ENCODE data around the gene LAIR2.
A peak's percentile ranks its signal among the peaks of the same experiment; 100 is the strongest.

The LAIR2 gene

DNA sequence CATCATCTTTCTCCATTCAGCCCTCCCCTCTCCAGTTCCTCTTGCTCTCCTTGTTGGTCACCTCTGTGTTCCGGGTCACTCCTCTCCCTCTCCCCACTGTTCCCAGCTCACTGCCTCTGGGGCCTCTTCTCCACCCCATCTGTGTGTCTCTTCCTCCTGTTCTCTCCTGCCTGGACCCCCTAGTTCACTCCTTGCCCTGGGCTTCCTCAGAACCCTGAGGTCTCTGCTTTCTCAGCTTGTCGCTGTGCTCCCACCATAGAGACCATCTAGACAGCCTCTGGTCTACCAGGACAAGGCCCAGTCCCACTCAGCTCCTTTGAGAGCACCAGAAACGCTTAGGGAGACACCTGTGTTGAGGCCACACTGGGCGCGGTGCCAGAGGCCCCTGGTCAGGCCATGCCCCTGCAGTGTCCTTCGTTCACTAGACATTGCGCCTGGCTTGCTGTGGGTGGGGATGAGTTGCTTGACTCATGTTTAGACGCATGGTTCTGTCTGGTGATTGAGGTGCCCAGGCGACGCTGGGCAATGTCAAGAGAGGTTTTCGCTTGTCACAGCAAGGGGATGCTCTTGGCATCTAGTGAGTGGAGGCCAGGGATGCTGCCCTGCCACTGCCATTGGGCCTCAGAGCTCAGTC lies 43.9 kb upstream of the LAIR2 start:
- Histone ChIP-seq H3K36me3 (ENCODE audit: insufficient read depth, low read length) (peaks cover 75% of the 10 kb centered on the region), H3K9me3 (ENCODE audit: low read depth, low read length) (no peaks in the 10 kb centered on the region), H3K4me3 (no peak overlapping the region), H3K27ac (no peak overlapping the region), H3K9ac (ENCODE audit: insufficient read length) (no peak overlapping the region)
- no peak for DNase-seq (ENCODE audit: low read depth, low spot score)
- no peak for TF ChIP-seq FOXP2 (optimal IDR thresholded peaks at IDR 0.05; ENCODE audit: control extremely low read depth, extremely low read length, insufficient read depth)

DNA sequence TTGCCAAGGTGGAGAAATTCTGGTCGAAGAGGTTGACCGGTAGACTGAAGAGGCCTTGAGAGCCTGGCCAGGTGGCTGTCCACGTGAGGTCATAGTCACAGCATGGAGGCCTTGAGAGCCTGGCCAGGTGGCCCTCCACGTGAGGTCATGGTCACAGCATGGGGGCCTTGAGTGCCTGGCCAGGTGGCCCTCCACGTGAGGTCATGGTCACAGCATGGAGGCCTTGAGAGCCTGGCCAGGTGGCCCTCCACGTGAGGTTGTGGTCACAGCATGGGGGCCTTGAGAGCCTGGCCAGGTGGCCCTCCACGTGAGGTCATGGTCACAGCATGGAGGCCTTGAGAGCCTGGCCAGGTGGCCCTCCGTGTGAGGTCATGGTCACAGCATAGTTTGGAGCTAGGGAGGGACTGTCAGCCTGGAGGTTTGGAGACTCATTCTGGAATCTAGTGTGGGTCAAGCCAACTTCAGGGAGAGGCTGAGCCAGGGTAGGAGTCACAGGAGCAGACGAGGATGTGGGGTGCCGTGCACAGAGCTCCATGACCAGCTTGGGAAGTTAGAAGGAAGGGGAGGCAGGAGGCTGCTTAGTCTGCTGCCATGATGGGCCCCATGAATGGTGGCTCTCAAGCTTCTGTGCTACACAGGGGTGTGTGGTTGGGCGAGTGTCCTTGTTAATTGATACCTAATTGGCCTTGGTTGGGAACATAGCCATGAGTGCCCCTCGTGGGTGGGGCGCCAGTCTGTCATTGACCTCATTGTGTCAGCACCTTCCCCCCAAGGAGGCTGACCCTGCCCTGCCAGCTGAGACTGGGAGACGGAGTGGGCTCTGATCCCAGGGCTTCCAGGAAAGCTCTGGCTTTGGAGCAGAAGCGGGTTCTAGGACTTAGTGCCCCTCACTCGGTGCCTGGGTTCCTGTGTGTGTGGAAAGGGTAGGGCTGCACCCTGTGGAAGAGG lies 43.1 kb upstream of the LAIR2 start:
- TF ChIP-seq FOXP2 (optimal IDR thresholded peaks at IDR 0.05; ENCODE audit: control extremely low read depth, extremely low read length, insufficient read depth) = no peak
- TF ChIP-seq EZH2 (IDR thresholded peaks at IDR 0.05) = no peak
- TF ChIP-seq POLR2AphosphoS5 (IDR thresholded peaks at IDR 0.05; ENCODE audit: borderline replicate concordance, low read depth, low read length) = no peak
- Histone ChIP-seq H3K9me3 (ENCODE audit: low read depth, low read length) (no peaks in the 10 kb centered on the region), H3K27ac (peak overlapping the region; percentile 42; the same call in 1 of the 2 replicates), H3K36me3 (ENCODE audit: insufficient read depth, low read length) (peaks cover 67% of the 10 kb centered on the region), H3K4me3 (no peak overlapping the region), H3K9ac (ENCODE audit: insufficient read length) (no peak overlapping the region)
- no peak for DNase-seq (ENCODE audit: low read depth, low spot score)

DNA sequence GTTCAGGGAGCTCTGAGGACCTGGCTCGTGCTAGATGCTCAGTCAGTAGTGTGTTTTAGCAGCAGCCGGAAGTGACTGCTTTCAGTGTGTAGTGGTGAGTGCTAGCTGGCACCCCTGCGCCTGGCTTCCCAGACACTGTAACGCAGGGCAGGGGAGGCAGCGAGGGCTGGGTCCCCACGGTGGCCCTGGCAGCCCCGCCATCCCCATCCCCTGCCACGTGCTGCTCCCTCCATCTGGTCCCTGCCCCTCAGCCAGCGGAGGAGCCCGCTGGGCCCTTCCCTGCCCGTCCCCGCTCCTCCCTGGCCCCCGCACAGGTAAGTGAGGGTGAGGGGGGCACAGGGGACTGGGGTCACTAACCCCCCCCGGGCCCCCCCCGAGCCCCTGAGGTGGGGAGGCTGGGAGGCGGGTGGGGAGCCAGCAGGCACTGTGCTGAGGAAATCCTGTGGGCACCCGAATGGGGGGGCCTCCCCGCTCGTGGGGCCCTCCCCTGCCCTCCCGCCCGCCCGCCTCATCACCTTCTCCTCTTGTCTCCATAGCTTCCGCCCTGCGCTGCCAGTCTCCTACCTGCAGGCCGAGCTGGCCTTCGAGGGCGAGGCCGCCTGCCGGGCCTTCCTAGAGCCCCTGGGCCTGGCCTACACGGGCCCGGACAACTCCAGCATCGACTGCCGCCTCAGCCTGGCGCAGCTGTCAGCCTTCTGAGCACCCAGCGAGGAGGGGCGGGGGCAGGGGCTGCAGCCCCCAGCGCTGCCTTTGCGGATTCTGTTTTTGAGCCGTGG lies 42.2 kb upstream of the LAIR2 start:
- TF ChIP-seq POLR2AphosphoS5 (IDR thresholded peaks at IDR 0.05; ENCODE audit: borderline replicate concordance, low read depth, low read length) (peak; percentile 0; the same call in 1 of the 2 replicates), FOXP2 (optimal IDR thresholded peaks at IDR 0.05; ENCODE audit: control extremely low read depth, extremely low read length, insufficient read depth) (no peak)
- H3K27ac ChIP-seq = peak overlapping the region; percentile 88
- peaks cover 58% of the 10 kb centered on the region for H3K36me3 ChIP-seq (ENCODE audit: insufficient read depth, low read length)
- H3K9me3 ChIP-seq (ENCODE audit: low read depth, low read length) = no peaks in the 10 kb centered on the region
- no peak overlapping the region for H3K9ac ChIP-seq (ENCODE audit: insufficient read length)
- no peak overlapping the region for H3K4me3 ChIP-seq
- DNase-seq (ENCODE audit: low read depth, low spot score) = no peak

DNA sequence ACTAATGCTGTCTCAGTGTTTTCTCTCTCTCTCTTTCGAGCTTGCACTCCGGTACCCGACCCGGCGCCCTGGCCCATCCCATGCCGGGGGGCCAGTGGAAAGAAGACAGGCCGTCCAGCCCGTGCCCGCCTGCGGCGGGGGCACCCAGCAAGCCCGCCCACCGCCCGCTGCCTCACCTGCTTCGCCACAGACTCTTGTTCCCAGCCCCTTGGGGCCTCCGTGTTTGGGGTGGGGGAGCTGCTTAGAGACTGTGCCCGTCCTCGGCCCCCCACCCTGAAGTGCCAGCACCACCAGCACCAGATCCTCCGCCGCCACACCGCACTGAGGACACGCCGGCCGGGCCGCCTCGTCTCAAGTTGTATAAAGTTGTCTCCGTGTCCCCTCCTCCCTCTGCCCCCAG lies 41.4 kb upstream of the LAIR2 start:
- Histone ChIP-seq H3K9me3 (ENCODE audit: low read depth, low read length) (no peaks in the 10 kb centered on the region), H3K4me3 (peak overlapping the region; percentile 90), H3K27ac (peak overlapping the region; percentile 88), H3K36me3 (ENCODE audit: insufficient read depth, low read length) (peaks cover 50% of the 10 kb centered on the region), H3K9ac (ENCODE audit: insufficient read length) (no peak overlapping the region)
- no peak for DNase-seq (ENCODE audit: low read depth, low spot score)
- TF ChIP-seq FOXP2 (optimal IDR thresholded peaks at IDR 0.05; ENCODE audit: control extremely low read depth, extremely low read length, insufficient read depth) (no peak), POLR2AphosphoS5 (IDR thresholded peaks at IDR 0.05; ENCODE audit: borderline replicate concordance, low read depth, low read length) (no peak), EZH2 (IDR thresholded peaks at IDR 0.05) (no peak)

DNA sequence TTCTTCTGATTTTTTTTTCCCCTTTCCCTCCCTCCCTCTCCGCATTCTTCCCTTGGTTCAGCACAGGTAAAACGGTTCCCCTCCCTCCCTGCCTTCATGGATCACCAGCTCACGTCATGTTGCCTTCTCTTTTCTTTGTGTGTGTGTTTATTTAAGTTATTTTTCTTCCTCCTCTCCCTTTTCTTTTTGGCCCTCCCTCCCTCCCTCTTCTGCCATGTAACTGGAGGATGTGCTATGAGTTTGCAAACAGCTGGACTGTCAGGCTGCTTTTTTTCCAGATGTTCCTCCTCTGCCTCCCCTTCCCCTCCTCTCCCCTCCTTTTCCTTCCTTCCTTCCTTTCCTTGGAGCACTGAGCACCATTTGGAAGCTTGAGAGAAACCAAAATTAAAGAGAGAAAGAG lies 41.0 kb upstream of the LAIR2 start:
- Histone ChIP-seq H3K4me3 (peak overlapping the region; percentile 90), H3K27ac (peak overlapping the region; percentile 88), H3K9me3 (ENCODE audit: low read depth, low read length) (no peaks in the 10 kb centered on the region), H3K36me3 (ENCODE audit: insufficient read depth, low read length) (peaks cover 46% of the 10 kb centered on the region), H3K9ac (ENCODE audit: insufficient read length) (peak overlapping the region; percentile 88)
- no peak for TF ChIP-seq EZH2 (IDR thresholded peaks at IDR 0.05)
- no peak for TF ChIP-seq FOXP2 (optimal IDR thresholded peaks at IDR 0.05; ENCODE audit: control extremely low read depth, extremely low read length, insufficient read depth)
- no peak for TF ChIP-seq POLR2AphosphoS5 (IDR thresholded peaks at IDR 0.05; ENCODE audit: borderline replicate concordance, low read depth, low read length)
- DNase-seq (ENCODE audit: low read depth, low spot score) = no peak

DNA sequence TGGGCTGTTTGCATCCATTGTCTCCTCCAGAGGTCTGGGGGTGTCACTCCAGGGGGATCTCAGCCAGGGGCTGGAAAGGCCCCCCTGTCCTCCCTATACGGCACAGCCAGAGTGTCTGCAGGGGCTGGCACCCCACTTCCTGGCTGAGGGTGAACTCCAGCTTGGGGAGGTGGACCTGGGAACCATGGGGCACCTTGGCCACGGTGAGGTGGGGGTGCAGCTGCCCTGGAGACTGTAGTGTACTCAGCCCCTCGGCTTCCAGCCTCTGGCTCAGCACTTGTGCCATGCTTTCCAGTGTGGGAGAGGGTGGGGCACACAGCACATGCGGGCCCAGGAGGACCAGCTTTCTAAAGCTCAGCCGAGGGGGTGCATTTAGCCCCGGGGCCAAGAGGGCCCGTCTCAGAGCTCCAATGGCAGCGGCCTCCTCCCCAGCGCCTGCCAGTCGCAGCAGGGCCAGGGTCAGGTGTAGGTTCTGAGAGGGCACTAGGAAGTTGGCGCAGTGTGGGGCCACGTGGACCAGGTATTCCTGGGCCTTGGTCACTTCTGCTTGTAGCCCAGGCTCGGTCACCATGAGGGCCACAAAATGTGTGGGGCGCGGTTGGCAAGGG lies 40.5 kb upstream of the LAIR2 start:
- H3K36me3 ChIP-seq (ENCODE audit: insufficient read depth, low read length) = peaks cover 41% of the 10 kb centered on the region

DNA sequence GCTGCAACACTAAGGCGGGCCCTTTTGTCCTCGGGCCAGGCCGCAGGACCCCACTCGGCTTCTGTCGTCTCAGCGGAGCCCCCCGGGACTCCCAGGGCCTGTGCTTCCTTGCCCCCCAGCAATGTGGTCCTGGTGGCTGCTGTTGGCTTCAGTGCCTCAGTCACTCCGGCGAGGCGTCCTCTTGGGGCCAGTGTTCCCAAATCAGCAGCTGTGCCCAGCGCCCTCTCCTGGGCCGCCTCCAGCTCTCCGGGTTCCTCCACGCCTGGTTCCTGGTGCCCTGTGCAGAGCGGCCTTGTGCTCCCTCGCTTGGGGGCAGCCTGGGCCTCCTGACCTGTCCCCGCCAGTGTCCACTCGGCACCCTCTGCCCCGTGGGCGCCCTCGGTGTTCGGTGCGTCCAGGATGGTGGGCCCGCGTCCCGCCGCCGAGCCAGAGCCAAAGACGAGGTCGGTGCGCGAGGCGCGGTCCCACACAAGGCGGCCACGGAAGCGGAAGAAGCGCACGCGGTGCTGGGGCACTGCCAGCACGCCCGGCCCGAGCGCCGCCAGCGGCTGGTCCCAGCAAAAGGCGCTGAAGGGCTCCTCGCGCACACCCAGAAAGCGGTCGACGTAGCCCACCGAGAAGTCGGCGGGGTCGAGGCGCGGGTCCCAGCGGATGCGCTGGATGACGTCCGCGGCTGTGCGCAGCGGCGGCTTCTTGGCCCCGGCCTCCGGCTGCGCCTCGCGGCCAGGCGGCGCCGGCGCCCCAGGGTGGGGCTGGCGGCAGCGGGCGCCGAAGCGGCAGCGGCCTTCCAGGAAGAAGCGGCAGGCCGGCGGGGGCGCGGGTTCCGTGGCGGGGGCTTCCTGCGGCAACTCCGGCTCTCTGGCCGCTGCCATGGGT lies 39.7 kb upstream of the LAIR2 start:
- Histone ChIP-seq H3K27ac (peak overlapping the region; percentile 88), H3K36me3 (ENCODE audit: insufficient read depth, low read length) (peaks cover 33% of the 10 kb centered on the region), H3K9ac (ENCODE audit: insufficient read length) (peak overlapping the region; percentile 88), H3K9me3 (ENCODE audit: low read depth, low read length) (no peaks in the 10 kb centered on the region), H3K4me3 (peak overlapping the region; percentile 90)
- no peak for TF ChIP-seq FOXP2 (optimal IDR thresholded peaks at IDR 0.05; ENCODE audit: control extremely low read depth, extremely low read length, insufficient read depth)
- TF ChIP-seq EZH2 (IDR thresholded peaks at IDR 0.05) = no peak
- peak; percentile 51 for TF ChIP-seq POLR2AphosphoS5 (IDR thresholded peaks at IDR 0.05; ENCODE audit: borderline replicate concordance, low read depth, low read length)
- DNase-seq (ENCODE audit: low read depth, low spot score) = no peak

More for the DNA sequence above, 40.5 kb upstream of the LAIR2 start:
- Histone ChIP-seq H3K9ac (ENCODE audit: insufficient read length) (peak overlapping the region; percentile 88), H3K27ac (peak overlapping the region; percentile 88), H3K9me3 (ENCODE audit: low read depth, low read length) (no peaks in the 10 kb centered on the region), H3K4me3 (peak overlapping the region; percentile 90)
- no peak for DNase-seq (ENCODE audit: low read depth, low spot score)
- TF ChIP-seq EZH2 (IDR thresholded peaks at IDR 0.05) (no peak), FOXP2 (optimal IDR thresholded peaks at IDR 0.05; ENCODE audit: control extremely low read depth, extremely low read length, insufficient read depth) (no peak), POLR2AphosphoS5 (IDR thresholded peaks at IDR 0.05; ENCODE audit: borderline replicate concordance, low read depth, low read length) (no peak; the same call in 1 of the 2 replicates)

Measured in SK-N-MC (cell line).